Measurements from ENCODE around the gene MMD2.

Gene MMD2

GRCh38 chr7:4957847-4958476 lies 1.0 kb downstream of the MMD2 start:
- no peak for FAIRE-seq

GRCh38 chr7:4951903-4952636 lies 6.9 kb downstream of the MMD2 start:
- FAIRE-seq, result no peak

- no peak for FAIRE-seq
These were observed 7.7 kb downstream of the MMD2 start for GRCh38 chr7:4951304-4951703.

GRCh38 chr7:4948402-4948801 lies 10.6 kb downstream of the MMD2 start:
- FAIRE-seq, result no peak

- no peak for FAIRE-seq
These were observed 13.0 kb downstream of the MMD2 start for GRCh38 chr7:4945949-4946348.

- no peak for FAIRE-seq
These were observed 14.0 kb downstream of the MMD2 start for GRCh38 chr7:4944939-4945338.

- FAIRE-seq, result no peak
These were observed 15.7 kb downstream of the MMD2 start for GRCh38 chr7:4943297-4943696.

GRCh38 chr7:4939971-4940728 lies 18.8 kb downstream of the MMD2 start:
- FAIRE-seq, result no peak

- no peak for FAIRE-seq
These were observed 21.6 kb downstream of the MMD2 start for GRCh38 chr7:4937411-4937810.

- no peak for FAIRE-seq
These were observed 24.5 kb downstream of the MMD2 start for GRCh38 chr7:4934419-4935025.

GRCh38 chr7:4931943-4932342 lies 27.0 kb downstream of the MMD2 start:
- FAIRE-seq, result no peak

- FAIRE-seq, result no peak
These were observed 30.0 kb downstream of the MMD2 start for GRCh38 chr7:4929005-4929404.

- no peak for FAIRE-seq
These were observed 30.5 kb downstream of the MMD2 start for GRCh38 chr7:4928445-4928844.

GRCh38 chr7:4919969-4920766 lies 38.8 kb downstream of the MMD2 start:
- no peak for FAIRE-seq

GRCh38 chr7:4916113-4916512 lies 42.9 kb downstream of the MMD2 start:
- FAIRE-seq, result no peak

- FAIRE-seq, result no peak
These were observed 47.7 kb downstream of the MMD2 start for GRCh38 chr7:4911111-4911828.

GRCh38 chr7:4906682-4907081 lies 52.3 kb downstream of the MMD2 start:
- no peak for FAIRE-seq

GRCh38 chr7:4905171-4905570 lies 53.8 kb downstream of the MMD2 start:
- no peak for FAIRE-seq

- FAIRE-seq, result no peak
These were observed 54.6 kb downstream of the MMD2 start for GRCh38 chr7:4904346-4904745.

- no peak for FAIRE-seq
These were observed 63.2 kb downstream of the MMD2 start for GRCh38 chr7:4895766-4896165.

GRCh38 chr7:4894482-4894881 lies 64.5 kb downstream of the MMD2 start:
- FAIRE-seq, result no peak

- FAIRE-seq, result no peak
These were observed 65.0 kb downstream of the MMD2 start for GRCh38 chr7:4893929-4894475.
